GM12891 (cell line): ENCODE results near the gene SNAPC2.

Experiments
- DNase-seq: peaks from one replicate; pipeline ENCODE4 v3.0.0; 2011; ENCODE audit warnings: low spot score; ENCODE audit not compliant: insufficient read length
- FAIRE-seq: peaks from 2 replicates; lab custom pipeline; 2011; peaks lifted over from hg19 to GRCh38; lab: Jason Lieb, UNC
- PAX5 ChIP-seq: IDR thresholded peaks from 2 replicates; pipeline ENCODE4 v1.6.1; 2011; ENCODE audit warnings: low read length, moderate library complexity, mild to moderate bottlenecking; ENCODE audit not compliant: insufficient read depth, severe bottlenecking
- POLR2A ChIP-seq: IDR thresholded peaks from 2 replicates; pipeline ENCODE4 v1.6.1; 2011; ENCODE audit warnings: low read depth, low read length, control low read depth
- POLR2AphosphoS5 ChIP-seq: IDR thresholded peaks from 2 replicates; pipeline ENCODE4 v1.6.1; 2011; ENCODE audit warnings: low read depth, low read length, control low read depth
- POU2F2 ChIP-seq: IDR thresholded peaks from 2 replicates; pipeline ENCODE4 v1.6.1; 2011; ENCODE audit warnings: low read depth, mild to moderate bottlenecking, control low read depth, low read length, moderate library complexity
- SPI1 ChIP-seq: IDR thresholded peaks from 2 replicates; pipeline ENCODE4 v1.6.1; 2011; ENCODE audit warnings: low read depth, low read length, control low read depth
- TAF1 ChIP-seq: IDR thresholded peaks from 2 replicates; pipeline ENCODE4 v1.6.1; 2011; ENCODE audit warnings: low read depth, low read length, control low read depth

Gene SNAPC2

DNA sequence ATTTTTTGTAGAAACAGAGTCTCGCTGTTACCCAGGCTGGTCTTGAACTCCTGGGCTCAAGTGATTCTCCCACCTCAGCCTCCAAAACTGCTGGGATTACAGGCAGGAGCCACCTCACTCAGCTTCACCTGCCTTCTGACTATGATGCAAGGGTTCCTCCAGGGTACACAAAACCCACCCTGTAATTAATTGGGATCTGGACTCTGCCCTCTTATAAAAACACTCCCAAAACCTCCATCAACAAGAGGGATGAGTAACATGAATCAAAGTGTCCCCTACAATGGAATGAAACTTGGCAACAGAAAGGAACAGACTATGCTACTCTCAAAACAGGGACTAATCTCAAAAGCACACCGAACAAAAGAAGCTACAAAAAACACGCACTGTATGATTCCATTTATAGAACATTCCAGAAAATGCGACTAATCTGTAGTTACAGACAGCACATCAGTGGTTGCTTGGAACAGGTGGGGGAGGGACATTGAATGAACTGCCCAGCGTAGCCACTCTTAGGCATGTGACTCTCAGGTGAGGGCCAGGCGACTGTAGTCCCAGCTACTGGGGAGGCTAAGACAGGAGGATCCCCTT, 42.8 kb upstream of the SNAPC2 start:
- FAIRE-seq (no peak), DNase-seq (no peak)
- TF ChIP-seq POLR2AphosphoS5 (no peak), TAF1 (no peak), POLR2A (no peak), SPI1 (no peak), PAX5 (no peak), POU2F2 (no peak)

DNA sequence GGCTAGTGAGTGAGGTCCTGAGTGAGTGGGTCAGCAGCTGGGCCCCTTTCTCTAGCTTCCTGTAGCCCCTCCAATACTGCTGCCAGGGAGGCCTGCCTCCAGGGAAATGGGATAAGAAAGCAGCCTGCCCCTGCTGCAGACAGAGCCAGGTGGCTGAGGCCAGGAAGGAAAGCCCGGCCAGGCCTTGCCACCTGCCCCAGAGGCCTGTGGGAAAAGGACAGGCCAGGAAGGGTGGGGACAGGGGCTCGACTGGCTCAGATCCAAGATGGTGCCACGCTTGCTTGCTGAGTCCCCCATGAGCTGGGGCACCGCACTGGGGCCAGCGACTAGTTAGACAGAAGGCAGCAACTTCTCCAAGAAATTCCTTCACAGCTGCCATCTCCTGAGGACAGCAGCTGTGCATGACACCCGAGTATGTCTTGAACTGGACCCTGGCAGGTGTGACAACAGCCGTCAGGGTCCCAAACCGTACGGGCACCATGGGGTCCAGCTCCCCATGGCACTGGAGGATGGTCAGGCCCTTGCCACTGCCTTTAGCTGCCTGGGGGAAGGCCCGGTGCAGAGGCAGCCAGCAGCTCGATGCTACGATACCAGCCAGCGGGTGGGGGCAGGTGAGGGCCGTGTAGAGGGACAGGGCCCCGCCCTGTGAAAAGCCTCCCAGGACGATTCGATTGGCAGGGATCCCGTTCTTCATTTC, 40.9 kb upstream of the SNAPC2 start:
- DNase-seq = no peak
- no peak for FAIRE-seq
- no peak for TF ChIP-seq SPI1
- TF ChIP-seq POU2F2 = no peak
- TF ChIP-seq POLR2AphosphoS5 = no peak
- no peak for TF ChIP-seq TAF1
- no peak for TF ChIP-seq PAX5
- no peak for TF ChIP-seq POLR2A

DNA sequence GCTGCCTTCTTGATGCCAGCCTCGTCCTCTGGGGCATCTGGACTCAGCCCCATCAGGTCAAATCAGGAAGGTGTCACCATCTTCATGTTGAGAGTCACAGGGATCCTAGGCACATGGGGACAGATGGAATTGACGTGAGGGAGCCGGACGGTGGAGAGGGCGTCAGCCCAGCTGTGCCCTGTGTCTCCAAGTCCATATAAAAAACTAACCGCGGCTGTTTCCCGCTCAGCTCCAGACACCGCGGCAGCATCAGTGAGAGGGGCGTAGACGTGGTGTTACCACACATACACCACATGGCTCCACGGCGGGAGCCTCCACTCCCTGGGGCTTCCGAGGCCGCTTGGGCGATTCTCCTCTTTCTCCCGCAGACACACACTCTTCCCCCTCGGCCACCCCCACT, 40.3 kb upstream of the SNAPC2 start:
- TF ChIP-seq PAX5 = no peak
- no peak for TF ChIP-seq POLR2AphosphoS5
- no peak for TF ChIP-seq TAF1
- TF ChIP-seq SPI1 = no peak
- TF ChIP-seq POLR2A = no peak
- no peak for TF ChIP-seq POU2F2
- no peak for FAIRE-seq
- DNase-seq = no peak

DNA sequence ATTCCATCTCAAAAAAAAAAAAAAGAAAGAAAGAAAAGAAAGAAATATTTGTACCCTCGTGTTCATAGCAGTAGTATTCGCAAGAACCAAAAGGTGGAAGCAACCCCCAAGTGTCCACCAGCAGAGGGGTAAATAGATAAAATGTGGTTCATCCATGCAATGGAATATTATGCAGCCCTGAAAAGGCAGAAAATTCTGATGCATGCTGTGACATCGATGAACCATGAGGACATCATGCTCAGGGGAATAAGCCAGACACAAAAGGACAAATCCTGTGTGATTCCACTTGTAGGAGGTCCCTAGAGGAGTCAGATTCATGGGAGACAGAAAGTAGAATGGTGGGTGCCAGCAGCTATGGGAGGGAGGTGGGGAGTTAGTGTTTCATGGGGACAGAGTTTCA, 38.2 kb upstream of the SNAPC2 start:
- FAIRE-seq (no peak), DNase-seq (no peak)
- TF ChIP-seq PAX5 (no peak), POLR2A (no peak), SPI1 (no peak), POU2F2 (no peak), POLR2AphosphoS5 (no peak), TAF1 (no peak)

DNA sequence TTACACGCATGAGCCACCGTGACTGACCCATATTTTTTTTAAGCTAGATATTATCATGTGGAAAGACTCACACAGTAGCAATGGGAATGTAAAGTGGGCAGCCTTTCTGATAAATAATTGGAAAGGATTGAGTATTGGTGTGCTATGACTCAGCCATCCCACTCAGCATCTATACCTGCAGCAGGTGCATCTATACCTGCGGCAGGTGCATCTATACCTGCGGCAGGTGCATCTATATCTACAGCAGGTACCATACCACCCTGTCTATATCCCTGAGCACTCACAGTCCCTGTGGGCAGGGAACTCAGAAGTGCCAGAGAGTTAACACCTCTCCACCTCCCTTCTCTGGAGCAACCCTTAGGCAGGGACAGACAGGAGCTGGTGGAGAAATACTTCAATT, 37.0 kb upstream of the SNAPC2 start:
- no peak for TF ChIP-seq POU2F2
- no peak for TF ChIP-seq POLR2A
- TF ChIP-seq SPI1 = no peak
- no peak for TF ChIP-seq TAF1
- no peak for TF ChIP-seq PAX5
- TF ChIP-seq POLR2AphosphoS5 = no peak
- FAIRE-seq (no peak), DNase-seq (no peak)

DNA sequence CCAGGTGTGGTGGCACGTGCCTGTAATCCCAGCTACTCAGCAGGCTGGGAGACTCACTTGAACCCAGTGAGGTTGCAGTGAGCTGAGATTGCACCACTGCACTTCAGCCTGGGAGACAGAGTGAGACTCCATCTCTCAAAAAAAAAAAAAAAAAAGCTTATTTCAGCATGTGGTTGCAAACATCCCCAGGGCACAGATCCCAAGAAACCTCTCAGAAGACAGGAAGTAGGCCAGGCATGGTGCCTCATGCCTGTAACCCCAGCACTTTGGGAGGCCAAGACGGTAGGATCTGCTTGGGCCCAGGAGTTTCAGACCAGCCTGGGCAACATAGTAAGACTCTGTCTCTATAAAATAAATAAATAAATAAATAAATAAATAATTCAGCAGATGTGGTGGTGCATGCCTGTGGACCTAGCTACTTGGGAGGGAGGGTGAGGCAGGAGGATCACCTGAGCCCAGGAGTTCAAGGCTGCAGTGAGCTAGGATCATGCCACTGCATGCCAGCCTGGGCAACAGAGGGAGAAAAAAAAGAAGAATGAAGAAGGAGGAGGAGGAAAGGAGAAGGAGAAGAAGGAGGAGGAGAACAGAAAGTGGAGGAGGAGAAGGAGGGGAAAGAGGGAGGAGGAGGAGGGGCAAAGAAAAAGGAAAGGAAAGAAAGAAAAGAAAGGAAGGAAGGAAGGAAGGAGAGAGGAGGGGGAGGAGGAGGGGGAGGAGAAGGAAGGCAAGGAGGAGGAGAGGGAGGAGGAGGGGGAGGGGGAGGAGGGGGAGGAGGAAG, 36.2 kb upstream of the SNAPC2 start:
- FAIRE-seq (no peak), DNase-seq (no peak)
- TF ChIP-seq PAX5 (no peak), SPI1 (no peak), POLR2AphosphoS5 (no peak), POU2F2 (no peak), POLR2A (no peak), TAF1 (no peak)

DNA sequence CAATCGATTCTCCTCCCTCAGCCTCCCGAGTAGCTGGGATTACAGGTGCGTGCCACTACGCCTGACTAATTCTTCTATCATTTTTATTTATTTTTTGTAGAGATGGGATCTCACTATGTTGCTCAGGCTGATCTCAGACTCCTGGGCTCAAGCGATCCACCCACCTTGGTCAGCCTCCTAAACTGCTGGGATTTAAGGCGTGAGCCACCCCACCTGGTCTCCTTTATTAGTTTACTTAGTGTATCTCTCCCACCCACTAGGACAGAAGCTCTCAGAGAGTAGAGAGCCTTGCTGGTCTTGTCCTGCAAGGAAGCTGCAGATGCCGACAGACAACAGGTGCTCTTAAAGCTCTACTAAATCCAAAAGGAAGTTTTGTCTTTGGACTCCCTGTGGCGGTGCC, 34.3 kb upstream of the SNAPC2 start:
- DNase-seq (no peak), FAIRE-seq (no peak)
- no peak for TF ChIP-seq POU2F2
- no peak for TF ChIP-seq POLR2A
- TF ChIP-seq POLR2AphosphoS5 = no peak
- TF ChIP-seq SPI1 = no peak
- TF ChIP-seq TAF1 = no peak
- TF ChIP-seq PAX5 = no peak

DNA sequence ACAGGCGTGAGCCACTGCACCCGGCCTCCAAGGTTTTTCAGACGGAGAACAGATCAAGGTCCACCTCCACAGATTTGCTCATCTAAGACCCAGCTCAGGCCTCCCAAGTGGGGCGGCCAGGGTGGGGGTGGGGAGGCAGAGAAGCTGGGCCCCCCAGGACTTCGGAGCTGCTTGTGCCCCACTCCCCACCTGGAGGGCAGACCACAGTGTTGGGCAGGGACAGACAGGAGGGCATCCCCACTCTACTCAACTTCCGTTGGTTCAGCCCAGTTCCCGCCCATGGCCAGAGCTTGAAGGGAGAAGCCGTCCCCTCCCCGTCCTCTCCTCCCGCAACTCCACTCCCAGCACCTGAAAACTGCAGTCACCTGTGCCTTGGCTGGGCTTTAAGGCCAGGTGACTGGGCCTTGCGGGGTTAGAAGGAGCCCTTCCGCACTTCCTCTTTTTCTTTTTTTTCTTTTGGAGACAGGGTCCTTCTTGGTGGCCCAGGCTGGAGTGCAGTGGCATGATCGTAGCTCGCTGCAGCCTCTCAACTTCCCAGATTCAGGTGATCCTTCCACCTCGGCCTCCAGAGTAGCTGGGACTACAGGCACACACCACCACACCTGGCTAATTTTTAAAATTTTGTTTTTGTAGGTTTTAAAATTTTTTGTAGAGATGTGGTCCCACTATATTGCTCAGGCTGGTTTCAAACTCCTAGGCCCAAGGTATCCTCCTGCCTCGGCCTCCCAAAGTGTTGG, 32.6 kb upstream of the SNAPC2 start:
- TF ChIP-seq TAF1 (no peak), SPI1 (peak; percentile 85)
- FAIRE-seq (no peak), DNase-seq (no peak)

DNA sequence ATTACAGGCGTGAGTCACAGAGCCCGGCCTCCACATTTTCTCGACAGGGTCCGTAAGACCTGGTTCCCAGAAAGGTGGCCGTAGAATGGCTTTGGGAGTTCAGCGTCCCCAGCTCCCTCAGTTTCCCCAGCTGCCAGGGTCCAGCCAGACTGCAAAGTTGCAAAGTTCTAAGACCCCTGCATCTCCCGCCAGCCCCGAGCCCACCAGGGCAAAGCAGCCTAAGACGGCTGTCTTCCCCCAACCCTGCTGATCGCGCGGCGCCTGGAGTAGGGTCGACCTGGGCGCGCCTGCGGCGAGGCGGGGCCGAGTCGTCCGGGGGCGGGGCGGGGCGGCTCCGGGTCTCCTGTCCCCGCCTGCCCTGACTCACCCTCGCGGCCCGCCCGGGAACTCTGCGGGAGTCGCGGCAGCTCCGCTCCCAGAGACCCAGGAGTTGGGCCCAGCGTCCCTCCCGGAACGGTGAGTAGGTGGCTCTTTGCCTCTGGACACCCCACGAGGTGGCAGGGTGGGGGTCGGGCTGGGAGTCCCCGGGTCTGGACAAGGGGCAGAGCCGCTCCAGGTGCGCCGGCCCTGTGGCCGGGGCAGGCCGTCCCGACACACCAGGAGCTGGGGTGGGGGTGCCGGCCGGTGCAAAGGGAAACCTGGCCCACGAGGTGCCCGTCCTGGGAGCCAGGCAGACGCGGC, 31.9 kb upstream of the SNAPC2 start, which contains the start of gene LRRC8E:
TSS of gene LRRC8E (plus strand) at position 366 of the 681 bp plus-strand sequence. CDS start 7,094 bp downstream, outside the sequence.
- FAIRE-seq (no peak), DNase-seq (no peak)
- no peak for TF ChIP-seq POLR2AphosphoS5
